NCI-H146 treated with DMSO at 0.1 percent for 48 hours (cell line): ENCODE results near the gene ATRIP.

Source experiments
- DNase-seq: peaks from one replicate; lab custom pipeline; 2025; ENCODE audit not compliant: unreplicated experiment; lab: John Stamatoyannopoulos, UW

Gene ATRIP

DNA sequence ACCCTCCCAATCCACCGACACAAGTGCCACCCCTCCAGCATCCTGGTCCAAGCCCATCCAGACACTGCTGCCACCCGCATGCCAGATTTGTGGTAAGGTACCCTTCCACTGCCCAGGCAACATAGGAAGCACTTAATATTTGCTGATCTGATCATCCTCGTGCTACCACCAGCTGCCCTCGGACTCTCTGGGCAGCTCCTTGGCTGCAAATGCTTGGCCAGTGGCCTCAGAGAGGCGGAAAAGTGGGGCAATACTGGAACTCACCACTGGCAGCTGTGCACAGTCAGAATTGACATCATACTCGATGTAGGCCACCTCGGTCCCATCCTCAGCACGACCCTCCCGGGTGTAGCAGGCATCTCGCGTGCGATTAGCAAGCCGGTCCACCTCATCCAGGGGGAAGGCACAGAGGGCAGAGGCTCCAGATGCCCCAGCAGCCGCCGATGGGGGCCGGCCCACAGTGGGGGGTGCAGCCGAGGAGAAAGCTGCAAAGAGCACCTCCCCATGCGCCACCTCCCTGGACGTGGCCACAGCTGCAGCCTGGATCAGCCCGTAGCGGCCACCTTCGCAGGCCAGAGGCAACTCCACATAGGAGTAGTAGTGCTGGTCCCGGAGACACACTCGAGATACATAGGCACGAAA lies 23.2 kb upstream of the ATRIP start:
- no peak for DNase-seq

DNA sequence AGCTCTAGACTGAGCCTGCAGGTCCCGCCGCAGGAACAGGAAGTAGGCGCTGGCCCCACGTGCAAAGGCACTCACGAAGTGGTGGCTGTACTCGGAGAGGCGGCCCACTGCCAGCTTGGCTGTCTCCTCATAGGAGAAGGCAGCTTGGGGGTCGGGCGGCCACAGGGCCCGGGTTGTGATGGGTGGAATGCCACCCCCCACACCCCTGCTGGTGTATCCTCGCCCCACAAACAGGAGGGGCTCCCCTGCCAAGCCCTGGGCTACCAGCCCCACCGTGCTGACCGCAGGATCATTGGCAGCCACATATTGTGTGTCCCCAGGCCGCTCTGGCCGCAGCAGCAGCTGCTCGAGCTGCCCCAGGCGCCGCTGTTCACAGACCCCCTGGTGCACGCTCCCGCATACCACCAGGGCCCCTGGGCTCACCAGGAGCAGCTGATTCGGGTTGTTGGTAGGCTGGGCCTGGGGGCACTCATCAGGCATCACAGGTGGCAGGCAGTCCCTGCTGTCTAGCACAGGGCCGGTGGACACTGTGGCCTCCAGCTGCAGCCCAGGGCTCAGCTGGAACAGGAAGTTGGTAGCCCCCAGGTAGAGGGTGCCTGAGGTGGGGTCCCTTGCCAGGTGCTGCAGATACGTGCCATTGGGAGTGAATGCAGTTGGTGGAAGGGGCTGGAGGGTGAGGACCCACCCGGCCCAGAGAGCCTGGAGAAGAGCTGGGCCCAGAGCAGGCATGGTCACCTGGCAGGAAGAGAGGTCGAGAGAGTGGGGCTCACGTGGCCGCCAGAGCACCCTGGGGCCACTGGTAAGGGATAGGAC lies 22.4 kb upstream of the ATRIP start:
- DNase-seq = no peak

DNA sequence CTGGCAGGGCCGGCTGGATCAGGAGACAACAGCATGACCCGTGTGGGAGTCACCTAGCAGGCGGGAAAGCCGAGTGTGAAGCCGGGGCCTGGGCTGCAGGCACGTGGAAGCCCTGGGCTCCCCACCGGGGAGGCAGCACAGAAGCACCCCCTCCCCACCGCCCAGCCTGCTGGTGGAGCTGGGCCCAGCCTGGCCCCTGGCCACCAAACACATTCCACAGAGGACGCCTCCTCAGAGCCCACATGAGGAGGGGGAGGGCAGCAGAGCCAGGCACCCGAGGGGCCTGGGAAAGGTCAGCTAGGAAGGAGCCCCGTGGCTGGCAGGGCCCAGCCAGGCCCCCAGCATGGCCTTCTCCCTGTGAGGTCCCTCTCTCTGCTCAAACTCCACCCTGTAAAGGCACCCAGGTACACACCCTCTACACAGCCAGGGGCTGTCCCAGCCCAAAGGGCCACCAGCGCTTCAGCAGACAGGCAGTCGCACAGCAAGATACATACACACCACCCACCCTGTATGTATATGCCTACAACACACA lies 21.2 kb upstream of the ATRIP start:
- no peak for DNase-seq

DNA sequence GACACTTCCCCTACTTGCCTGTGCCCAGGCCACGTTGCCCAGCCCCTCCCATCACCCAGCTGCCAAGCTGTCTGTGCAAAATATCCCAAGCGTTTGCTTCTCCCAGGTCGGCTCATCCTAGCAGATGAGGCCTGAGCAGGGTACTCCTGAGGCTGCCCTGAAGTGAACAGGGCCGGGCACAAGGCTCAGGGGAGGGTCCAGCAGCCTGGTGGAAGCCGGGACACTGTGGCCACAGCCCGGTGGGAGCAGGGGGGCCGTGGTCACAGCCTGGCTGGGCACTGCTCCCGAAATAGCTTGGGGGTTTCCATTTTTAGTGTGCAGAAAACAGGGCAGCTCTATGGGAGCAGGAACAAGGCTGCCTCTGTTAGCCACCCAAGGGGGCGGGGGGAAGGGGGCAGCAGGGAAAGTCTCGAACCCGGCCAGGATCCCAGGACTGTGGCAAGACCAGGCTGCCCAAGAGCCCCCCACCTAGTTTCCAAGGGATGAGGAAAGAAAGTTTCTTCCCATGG lies 20.1 kb upstream of the ATRIP start:
- DNase-seq = no peak

DNA sequence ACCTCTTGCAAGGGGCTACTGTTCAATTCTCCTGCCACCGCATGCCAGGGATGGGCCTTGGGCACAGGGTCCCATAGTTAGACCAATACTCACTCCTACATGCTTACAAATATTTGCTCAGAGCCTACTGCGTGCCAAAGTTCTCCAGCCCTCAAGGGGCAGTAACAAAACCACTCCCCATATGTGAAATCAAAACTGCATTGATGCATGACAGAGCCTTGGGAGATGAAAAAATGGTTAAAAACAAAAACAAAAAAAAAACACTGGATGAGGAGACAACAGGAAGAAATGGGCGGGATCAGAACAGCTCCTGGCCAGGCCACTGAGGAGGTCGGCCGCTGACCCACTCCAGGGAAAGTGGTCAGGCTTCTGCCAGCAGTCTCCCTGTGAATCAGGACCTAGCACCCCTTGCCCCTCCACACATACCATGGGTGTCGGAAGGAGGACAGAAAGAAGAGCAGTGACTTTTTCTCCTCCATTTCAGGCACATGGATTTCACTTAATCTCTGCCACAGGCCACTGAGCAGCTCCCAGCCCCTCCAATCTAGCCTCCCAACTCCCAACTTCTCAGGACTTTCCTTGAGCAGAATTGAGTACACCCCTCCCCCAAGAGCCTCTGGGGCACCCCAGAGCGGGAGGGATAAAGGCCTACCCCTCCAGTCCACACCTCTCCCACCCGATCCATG lies 19.4 kb upstream of the ATRIP start:
- no peak for DNase-seq

DNA sequence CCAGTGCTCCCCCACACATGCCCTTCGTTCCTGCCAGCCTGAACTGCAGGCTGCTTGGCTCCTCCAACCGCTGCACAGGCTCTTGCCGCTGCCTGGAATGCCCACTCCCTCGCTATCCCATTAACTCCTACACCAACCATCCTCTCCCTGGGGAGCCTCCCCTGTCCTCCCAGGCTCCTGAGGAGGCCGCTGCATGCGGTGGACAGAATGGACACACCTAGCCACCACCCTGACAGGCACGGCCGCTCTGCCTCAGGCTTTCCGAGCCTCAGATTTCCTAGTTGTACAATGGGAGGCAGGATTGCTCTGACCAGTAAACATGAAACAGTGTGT lies 18.9 kb upstream of the ATRIP start:
- no peak for DNase-seq

DNA sequence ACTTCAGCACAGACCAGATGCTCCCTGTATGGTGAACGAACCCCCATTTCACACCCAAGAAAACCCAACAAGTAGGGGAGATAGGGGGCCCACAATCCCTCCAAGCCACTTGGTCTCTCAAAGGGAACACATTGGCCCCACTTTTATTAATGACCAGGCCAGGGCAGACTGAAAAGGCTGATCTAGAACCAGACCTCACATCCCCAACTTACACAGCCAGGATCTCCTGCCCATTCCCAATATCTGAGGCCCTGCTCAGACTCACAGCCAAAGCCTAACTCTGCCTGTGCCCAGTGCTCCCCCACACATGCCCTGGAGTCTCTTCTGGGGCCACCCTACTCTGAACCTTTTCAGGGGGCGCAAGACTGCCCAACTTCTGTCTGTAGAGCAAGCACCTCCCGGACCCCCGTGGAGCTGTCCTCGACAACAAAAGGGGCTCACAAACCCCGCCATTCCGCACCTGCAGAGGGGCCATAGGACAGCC lies 18.4 kb upstream of the ATRIP start:
- DNase-seq = no peak

DNA sequence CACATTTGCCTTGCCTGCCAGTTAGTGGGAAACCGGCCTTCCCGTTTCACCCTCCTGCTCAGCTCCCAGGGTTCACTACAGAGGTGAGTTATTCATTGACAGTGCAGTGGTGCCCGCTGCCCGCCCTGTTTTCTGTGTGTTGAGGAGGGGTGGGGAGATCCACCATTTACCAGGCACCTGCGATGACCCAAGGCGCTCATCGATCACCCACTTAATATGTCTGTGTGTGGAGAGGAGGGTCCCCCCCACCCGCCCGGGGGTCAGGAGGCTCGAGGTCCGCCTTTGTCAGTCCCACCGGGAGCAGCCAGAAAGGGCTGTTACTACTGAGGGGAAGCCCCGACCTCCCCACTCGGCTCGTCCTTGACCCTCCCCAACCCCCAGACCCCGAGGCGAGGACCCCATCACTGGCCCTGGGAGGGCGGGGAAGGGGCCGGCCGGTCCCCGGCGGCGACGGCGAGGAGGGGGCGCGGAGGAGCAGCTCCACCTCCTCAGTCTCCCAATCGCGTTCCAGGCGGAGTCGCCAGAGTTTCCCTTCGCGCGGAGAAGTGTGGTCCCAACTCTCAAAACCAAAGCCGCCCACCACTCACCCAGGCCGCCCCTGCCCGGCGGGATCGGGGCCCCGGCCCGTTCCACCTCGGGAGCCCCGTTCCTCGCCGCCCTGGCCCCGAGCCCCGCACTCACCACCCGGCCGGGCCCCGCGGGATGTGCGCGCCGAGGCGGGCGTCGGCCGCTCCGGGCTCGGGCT lies 17.8 kb upstream of the ATRIP start:
- peak; percentile 6 for DNase-seq

DNA sequence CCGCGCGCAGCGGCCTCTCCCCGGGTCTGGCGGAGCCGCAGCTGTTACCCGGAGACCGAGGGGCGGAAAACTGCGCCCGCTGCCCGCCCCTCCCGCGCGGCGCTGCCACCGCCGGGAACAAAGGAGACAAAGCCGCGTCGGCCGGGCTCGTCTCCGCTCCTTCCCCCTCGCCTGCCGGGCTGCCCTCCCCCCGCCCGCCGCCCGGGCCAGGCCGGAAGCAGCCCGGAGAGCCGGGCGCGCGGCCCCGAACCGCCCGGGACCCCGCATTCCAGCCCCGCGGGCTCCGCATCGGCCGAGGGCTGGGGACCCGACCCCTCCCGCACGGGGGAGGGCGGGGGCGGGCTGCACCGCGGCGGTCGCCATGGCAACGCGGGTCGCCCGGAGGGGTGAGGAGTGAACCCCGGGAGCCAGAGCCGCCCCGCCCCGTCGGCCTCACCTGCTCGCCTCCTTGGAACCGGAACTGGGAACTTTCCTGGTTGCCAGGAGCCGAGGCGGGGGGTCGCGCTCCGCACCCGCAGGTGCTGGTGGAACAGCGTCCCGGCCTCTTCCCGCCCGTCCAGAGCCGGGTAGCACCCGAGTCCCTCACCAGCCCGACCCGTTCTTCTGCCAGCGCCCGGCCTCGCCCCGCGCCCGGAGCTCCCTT lies 17.1 kb upstream of the ATRIP start:
- peak; percentile 67 for DNase-seq

DNA sequence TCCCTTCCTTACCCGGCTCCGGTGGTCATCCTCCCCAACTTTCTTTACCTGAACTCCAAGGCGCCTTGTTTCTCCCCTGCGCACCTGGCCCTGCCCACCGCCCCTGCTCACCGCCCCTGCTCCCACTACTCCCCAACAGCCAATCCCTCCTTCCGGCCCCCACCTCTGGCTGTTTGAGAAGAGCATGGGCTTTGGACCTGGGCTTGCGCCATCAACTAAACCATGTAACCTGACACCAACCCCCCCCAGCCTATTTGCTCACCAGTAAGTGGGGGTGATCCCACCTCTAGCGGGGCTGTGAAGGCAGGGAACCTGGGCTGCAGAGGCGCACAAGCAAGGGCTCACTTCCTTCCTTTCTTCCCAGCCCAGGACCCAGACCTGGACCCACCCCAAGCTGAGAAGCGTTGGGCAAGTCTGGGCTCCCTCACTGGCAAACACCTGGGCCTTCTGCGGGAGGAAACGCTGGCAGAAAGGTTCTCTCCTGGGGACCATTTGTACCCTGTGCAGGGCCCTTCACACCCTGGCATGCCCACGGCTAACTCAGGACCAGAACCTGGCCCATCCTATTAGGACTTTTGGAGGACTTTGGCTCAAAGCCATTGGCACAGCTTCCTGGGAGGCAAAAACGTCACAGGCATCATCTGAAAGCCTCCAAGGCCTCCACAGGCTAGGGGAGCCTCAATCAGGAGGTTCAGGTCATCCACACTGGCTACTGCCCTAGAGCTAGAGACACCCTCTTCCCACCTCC lies 16.4 kb upstream of the ATRIP start, which contains the start of gene PLXNB1:
Gene PLXNB1 (minus strand): TSS at position 127 of the 748 bp plus-strand sequence. CDS start 5,475 bp downstream, outside the sequence.
- DNase-seq = peak; percentile 67

DNA sequence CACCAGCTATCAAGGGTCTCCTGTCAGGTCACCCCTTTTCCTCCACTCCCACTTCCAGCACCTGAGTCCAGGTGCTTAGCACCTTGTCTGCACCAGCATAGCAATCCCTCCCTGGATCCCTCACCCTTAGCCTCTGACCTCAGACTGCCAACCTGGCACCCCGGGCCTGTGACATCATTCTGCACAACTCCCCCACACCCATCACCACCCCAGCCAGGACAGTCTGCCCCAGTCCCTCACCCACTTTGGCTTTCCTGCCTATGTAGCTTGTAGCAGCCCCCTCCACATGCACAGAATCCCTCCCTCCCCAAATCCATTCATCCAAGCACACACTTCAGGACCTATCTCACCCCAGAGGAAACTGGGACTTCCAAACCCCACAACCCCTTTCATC lies 15.8 kb upstream of the ATRIP start:
- no peak for DNase-seq

DNA sequence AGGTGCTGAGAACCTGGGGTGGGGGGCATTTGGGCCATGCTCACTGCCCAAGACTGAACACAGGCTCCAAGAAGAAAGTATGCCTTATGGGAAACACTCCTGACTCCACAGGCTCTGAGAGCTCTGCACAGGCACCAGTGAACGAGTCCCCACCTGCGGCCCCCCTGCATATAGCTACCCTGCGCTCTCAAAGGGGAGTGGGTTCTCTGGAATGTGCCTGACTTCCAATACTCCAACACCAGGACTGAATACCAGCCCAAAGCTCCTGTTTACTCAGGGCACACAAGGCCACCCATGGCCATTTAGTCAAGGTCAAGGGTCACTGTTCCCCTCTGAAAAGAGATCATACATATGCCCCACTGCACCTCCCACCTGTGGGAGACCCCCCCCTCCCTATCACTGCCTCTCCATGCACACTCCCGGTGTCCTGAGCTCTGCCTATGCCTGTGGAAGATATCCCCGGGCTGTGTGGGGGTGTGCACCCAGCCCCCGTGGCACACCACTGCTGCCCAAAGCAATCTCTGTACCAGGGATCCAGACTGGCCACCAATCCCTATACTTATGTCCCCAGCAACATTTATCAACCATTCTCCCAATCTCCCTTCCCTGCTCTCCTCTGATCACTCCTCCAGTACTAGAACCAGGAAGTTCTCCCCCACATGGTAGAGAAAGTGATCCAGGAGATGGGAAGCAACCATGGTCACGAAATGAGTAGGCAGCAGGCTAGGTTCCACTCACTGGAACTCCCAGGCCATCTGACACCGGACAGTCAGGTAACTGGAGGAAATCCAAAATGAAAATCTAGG lies 15.1 kb upstream of the ATRIP start:
- no peak for DNase-seq

DNA sequence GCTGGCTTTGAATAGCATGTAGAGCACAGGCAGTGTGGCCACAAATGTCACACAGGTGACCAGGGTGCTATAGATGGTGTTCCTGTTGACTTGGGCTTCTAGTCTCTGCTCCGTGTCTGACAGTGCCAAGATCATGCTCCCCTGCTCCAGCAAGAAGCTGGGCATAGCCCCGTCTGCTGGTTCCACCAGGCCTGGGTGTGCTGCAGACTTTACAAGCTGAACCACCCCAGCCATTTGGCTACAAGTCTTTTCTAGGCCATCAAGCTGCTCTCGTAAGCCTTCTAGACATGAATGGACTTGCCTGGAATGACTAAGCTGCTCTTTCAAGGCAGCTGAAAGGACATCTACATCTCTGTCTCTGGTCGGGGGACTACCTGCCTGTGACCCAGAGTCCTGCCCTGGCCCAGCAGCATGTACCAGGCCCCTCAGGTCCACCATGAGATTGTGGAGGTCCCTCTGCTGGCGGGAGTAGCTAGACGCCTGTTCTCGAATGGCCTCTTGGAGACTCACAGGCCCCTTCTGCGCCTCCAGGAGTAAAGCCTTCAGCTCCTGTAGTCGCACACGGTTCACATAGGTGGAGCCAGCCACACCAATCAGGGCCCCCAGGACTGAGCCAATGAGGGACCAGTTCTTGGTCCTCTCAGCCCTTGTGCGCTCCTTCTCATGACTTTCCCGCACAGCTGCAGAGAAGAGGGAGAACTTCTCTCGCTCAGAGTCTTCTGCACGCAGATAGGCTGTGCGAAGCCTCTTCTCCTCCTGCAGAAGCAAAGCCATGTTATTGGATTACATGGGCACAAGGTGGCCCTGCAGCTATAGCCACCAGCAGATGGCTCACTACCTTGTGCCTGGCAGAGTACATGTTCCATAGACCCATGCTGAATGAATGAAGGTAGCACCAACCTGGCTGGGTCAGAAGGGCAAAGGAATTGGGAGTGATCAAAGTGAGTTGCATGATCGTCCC lies 13.8 kb upstream of the ATRIP start:
- DNase-seq = no peak

DNA sequence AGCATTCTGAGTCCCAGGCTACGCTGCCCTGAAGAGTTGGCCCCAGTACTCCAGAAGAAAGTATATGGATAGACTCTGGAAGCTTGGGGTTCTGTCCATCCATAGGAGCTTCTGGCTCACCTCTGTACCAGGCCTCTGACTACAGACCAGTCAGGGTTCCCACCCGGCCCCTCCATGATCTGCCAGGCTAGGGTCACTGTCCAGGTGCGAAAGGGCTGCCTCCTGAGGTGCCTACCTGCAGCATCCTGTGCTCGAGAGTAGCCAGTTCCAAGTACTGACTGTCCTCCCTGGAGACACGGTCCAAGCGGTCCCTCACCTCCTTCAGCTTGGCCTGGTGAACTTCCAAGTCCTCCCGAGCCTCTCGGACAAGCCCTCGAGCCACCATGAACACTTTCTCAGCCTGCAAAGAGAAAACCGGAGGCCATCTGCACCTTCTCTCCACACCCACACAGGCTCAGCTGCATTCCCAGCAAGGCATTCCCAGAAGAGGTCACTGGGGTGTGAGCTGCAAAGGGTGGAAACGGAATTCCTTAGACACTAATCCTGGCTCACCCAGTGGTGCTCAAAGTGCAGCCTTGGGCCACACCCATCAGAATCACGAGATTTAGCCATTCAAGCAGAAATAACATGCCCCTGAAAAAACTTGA lies 12.9 kb upstream of the ATRIP start:
- no peak for DNase-seq

DNA sequence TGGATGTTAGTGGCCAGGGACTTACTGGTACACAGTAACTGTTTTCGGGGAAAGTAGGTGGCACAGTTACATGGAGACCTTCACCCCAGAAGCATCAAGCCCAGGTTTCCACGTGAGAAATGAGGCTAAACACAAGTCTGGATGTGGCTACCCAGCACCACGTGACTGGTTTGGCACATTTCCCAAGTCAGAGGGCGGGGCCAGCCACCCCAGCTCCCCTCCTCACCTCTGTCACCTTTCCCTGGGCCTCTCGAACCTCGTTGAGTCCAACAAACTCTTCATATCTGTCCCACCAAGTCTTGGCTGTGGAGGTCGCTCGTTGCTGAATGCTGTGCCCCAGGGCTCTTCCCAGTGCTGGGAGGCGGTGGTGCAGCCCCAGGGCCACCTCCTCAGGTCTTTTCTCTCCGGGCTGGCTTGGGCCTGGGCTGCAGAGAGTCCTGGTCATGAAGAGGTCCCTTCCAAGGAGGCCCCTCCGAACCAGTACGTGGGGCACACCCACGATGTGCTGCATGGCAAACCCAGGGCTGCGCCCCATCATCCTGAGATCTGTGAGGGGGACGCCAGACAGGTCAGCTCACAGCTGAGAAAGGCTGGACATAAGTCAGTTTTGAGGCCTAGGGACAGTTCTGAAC lies 11.8 kb upstream of the ATRIP start:
- no peak for DNase-seq

DNA sequence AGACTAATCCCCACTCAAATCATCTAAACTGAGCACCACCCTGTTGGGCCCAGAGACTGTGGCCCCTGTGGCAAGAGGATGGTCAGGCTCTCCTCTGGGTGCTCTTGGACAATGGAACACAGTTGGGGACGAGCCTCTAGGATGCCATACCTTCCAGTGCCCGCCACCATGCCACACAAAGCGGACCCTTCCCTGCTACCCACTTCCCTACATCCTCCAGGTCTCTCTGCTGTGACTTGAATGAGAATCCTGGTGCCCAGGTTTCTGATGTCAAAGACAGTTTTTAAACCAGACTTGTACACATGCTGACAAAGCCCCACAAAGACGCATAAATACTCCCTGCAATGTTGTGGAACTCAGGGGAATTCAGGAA lies 11.3 kb upstream of the ATRIP start:
- DNase-seq = no peak
